GM12875 (cell line): ENCODE data around the gene OTOGL.
A peak's percentile ranks its signal among the peaks of the same experiment; 100 is the strongest.

Source experiments
- H3K4me3 ChIP-seq: one replicate; pipeline ENCODE4 v1.5.1; 2011; ENCODE audit warnings: low read depth, low read length, control low read depth
- TF ChIP-seq, protein P1 (sequence below): IDR thresholded peaks from 2 replicates; pipeline ENCODE4 v1.5.1; 2011; ENCODE audit warnings: low read depth, mild to moderate bottlenecking, control low read depth, inconsistent platforms, low read length, moderate library complexity, borderline replicate concordance; ENCODE audit not compliant: insufficient read depth

The OTOGL gene

DNA sequence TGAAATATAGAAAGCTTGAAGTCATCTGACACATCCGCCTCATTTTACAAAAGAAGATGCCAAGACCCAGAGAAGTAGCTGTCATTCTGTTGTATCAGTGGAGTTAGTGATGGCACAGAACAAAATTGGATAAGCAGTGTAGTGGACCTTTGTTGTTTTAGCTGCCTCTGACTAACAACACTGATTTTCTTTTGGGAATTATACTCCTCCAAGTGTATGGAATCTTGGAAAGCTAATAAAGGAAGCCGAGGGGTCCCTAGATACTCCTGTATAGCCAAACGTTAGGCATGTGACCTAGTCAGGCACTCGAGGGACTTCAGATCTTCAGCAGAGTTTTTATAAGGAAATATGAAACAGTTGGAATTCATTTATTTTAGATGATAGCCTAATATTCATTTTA is 94.5 kb downstream of the OTOGL start:
- no peak overlapping the region for H3K4me3 ChIP-seq
- TF ChIP-seq, protein P1, sequence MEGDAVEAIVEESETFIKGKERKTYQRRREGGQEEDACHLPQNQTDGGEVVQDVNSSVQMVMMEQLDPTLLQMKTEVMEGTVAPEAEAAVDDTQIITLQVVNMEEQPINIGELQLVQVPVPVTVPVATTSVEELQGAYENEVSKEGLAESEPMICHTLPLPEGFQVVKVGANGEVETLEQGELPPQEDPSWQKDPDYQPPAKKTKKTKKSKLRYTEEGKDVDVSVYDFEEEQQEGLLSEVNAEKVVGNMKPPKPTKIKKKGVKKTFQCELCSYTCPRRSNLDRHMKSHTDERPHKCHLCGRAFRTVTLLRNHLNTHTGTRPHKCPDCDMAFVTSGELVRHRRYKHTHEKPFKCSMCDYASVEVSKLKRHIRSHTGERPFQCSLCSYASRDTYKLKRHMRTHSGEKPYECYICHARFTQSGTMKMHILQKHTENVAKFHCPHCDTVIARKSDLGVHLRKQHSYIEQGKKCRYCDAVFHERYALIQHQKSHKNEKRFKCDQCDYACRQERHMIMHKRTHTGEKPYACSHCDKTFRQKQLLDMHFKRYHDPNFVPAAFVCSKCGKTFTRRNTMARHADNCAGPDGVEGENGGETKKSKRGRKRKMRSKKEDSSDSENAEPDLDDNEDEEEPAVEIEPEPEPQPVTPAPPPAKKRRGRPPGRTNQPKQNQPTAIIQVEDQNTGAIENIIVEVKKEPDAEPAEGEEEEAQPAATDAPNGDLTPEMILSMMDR, result no peak

DNA sequence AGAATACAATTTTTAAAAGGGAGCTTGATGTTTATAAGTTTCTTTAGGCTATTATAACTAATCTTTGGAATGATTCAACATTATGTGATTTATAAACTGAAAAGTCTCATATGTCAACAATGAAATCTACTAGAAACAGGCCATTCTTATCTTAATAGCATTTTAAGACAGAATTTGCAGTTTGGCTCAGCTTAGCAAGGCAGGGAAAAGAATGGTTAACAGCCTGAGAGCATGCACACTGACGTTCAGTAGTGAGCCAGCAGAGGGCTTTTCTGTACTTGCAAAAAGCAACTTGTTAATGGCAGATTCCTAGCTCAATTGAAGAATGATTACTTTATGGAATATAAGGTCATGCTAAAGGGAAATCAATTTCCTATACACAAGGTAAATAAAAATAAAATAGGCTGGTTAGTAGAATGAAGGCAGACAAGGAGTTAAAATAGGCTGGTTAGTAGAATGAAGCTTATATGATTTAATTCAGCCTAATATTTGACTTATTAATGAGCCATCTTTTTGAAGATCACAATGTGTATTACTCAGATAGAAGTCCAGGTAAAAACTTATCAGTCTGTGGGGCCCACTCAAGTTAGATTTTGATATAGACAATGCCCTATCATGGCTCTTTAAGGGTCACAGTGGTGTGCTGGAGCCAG is 95.9 kb downstream of the OTOGL start:
- TF ChIP-seq, protein P1, result peak; percentile 59; the same call in 1 of the 2 replicates
- H3K4me3 ChIP-seq, result no peak overlapping the region

DNA sequence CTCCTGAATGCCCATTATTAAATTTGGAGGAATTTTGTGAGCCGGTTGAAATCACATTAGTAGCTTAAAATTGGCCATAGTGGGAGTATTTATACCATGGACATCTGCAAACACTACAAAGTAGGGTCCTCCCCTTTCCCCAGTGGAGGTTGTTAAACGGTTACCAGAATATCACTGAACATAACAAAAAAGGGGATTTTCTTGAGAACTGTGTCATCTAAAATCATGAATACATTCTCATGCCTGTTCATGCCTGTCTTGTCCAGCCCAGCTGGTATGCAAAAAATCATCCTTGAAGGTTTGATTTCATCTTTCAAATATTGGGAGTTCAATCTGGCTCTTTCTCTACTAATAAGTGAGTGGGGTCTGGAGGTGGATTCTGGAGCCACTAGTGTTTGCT is 96.4 kb downstream of the OTOGL start:
- no peak overlapping the region for H3K4me3 ChIP-seq
- TF ChIP-seq, protein P1, result no peak

DNA sequence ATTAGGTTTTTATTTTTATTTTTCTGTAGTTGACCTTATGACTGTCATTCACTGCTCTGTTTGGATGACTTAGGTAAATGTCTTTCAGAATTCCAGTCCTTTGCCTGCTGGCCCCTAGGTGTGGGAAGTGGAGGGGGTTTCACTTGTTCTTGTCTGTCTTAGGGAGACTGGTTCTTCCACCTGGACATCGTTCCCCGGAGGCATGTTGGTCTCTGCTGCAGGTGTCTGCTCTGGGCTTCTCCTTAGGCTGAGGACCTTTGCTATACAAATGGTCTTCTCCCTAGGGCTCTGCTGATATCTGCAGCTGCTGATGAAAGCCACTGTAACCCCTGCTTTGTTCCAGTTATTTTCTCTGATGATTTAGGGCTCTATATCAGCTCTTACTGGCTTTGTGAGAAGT is 97.1 kb downstream of the OTOGL start:
- no peak overlapping the region for H3K4me3 ChIP-seq
- TF ChIP-seq, protein P1, result no peak

DNA sequence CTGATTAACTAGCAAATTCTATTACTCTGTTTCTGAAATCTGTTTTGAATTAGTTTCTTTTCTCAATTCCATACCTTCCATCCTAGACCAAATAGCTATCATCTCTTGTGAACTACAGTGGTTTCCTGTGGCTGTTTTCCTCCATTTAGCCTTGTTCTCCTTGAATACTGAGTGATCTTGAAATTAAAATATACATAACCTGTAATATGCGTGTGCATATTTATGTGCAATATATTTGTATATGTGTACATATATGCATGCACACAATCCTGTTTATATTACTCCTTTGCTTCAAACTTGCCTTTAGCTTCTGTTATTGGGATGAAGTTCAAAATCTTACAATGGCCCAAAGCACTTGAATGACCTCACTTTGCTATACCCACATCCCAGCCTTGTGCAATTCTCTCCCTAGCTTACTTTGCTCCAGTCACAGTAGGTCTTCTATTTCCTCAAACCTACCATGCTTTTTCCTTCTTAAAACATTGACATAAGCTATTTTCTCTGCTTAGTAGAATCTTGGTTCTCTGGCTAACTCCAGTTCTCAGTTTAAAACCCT is 99.5 kb downstream of the OTOGL start:
- no peak overlapping the region for H3K4me3 ChIP-seq
- TF ChIP-seq, protein P1, result no peak

DNA sequence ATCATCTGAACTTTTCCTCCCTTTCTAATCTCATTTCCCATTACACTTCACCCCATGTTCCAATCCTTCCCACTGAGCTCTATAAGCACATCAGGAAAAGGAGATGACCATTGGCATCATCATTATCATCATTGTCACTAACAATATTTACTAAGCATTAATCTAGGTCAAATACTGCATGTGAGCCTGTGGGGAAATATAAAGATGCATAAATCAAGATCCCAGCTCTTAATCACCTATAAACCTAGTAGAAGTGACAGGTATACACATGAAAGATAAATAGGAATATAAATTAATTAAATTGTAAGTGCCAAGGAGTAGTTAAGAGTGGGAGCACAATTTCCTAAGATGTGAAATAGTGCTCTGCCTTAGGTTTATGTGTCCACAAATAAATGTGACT is 100.6 kb downstream of the OTOGL start:
- TF ChIP-seq, protein P1, result no peak
- H3K4me3 ChIP-seq, result no peak overlapping the region

DNA sequence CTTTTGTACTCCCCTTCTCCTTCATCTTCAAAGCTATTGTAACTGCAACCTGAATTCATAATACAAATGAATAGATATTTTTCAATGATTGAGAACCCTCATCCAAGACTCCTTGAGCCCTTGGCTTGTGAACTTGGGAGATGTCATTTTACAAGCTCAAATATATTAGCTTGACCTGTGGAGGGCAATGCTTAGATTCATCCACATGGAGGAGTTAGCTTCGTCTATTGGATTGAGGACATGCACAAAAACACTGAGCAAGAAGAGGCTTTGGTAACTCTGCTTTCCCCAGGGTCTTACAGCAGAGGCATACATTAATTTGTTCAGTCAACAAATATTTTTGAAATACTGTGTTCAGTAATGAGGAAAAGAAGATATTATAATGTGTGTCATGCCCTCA is 101.1 kb downstream of the OTOGL start:
- no peak overlapping the region for H3K4me3 ChIP-seq
- TF ChIP-seq, protein P1, result no peak
